Adrenal gland (tissue), 12 donors: ENCODE results near the gene FNDC5. TPM values are rescaled to one million over a fixed set of nuclear protein-coding genes. Genes with fewer than 3 reads are reported as not detected.

Experiments
- DNase-seq, 7 donors: peaks; one replicate each; pipeline ENCODE4 v3.0.0-alpha.2; 2019 to 2020
- H3K27ac ChIP-seq, 5 donors: fragments of 200-600 bp; sonication (generic) in 4 of 5; 1 replicate in 3 of 5; 2 replicates in 2 of 5; pipeline versions ENCODE4 v1.5.1 to v1.8.0; 2016 to 2020; ENCODE audit warnings: mild to moderate bottlenecking in 1 of 5
- H3K27me3 ChIP-seq: fragments of 200-600 bp; 2 replicates; pipeline ENCODE4 v1.8.0; 2021
- H3K36me3 ChIP-seq, 2 donors: fragments of 200-600 bp; replicated peaks in 1 of 2; 1 replicate in 1 of 2; 2 replicates in 1 of 2; pipeline versions ENCODE4 v1.5.1 to v1.8.0; 2018 to 2022
- H3K4me1 ChIP-seq, 2 donors: fragments of 200-600 bp; replicated peaks in 1 of 2; 1 replicate in 1 of 2; 2 replicates in 1 of 2; pipeline versions ENCODE4 v1.5.1 to v1.8.0; 2018 to 2021
- H3K4me3 ChIP-seq, 4 donors: fragments of 200-600 bp; sonication (generic) in 3 of 4; one replicate each; pipeline ENCODE4 v1.5.1; 2016 to 2018
- H3K9me3 ChIP-seq, 3 donors: fragments of 200-600 bp; sonication (generic) in 1 of 3; replicated peaks in 1 of 3; 1 replicate in 2 of 3; 2 replicates in 1 of 3; pipeline versions ENCODE4 v1.5.1 to v1.8.0; 2016 to 2021
- CTCF ChIP-seq, 6 experiments: fragments of 450-650 bp in 4 of 6; fragments of 200-600 bp in 2 of 6; sonication (generic) in 1 of 6; IDR thresholded peaks; 1 replicate in 5 of 6; 2 replicates in 1 of 6; pipeline versions ENCODE4 v1.5.1 to v1.8.0; 2016 to 2021; ENCODE audit warnings: antibody characterized with exemption in 6 of 6, mild to moderate bottlenecking in 2 of 6, moderate library complexity in 1 of 6
- POLR2A ChIP-seq, 2 donors: fragments of 450-650 bp; IDR thresholded peaks; one replicate each; pipeline ENCODE4 v1.6.1; 2017; ENCODE audit warnings: antibody characterized with exemption in 2 of 2, mild to moderate bottlenecking in 2 of 2, moderate library complexity in 1 of 2
- WGBS, 4 donors: extraction: QIAGEN DNeasy Blood & Tissue Kit in 2 of 4; methylation state at CpG; one replicate each; pipeline versions ENCODE4 v1.1.5 to v1.1.7; 2013 to 2017; 5-methylcytosine and 5-hydroxymethylcytosine counted together
- intact Hi-C, 2 donors: fragments of 100-400 bp; cut with DNase I; formaldehyde crosslinking; loops; one replicate each; pipeline versions ENCODE4 v1.14.1 to v1.15.0; 2022 to 2023
- polyA plus RNA-seq, 3 donors: library from polyadenylated mRNA; stranded (reverse); fragments of 200-250 nt in 2 of 3; fragments of 350-450 nt in 1 of 3; fragmentation: Illumina TruSeq in 1 of 3; extraction: RNeasy Lipid Tissue Mini Kit (QIAGEN cat#74804) in 1 of 3; gene quantifications; one replicate each; pipeline ENCODE4 v1.2.3, GENCODE V29; 2013 to 2014
- total RNA-seq, 9 donors: library from RNA; depleted of rRNA in 4 of 9; stranded (reverse); fragments of >200 nt in 4 of 9; fragments of 120-200 nt in 1 of 9; fragmentation: NEBNext Ultra II Directional in 1 of 9; extraction: Animal tissue kit (Norgen Biotek cat#: 25700) in 1 of 9; gene quantifications; one replicate each; pipeline versions ENCODE4 v1.1.0 to v1.2.4, GENCODE V29; 2013 to 2023
- donor health status: healthy with polysubstance abuse.
- donor health status: Bipolar disorder and iron deficiency.
- donor health status: DM: yes; HTN: yes; CAD: no.
- donor health status: DM: no; HTN: no; CAD: no.
- donor health status: DM: no; HTN: no; CAD: no.
- donor health status: DM: yes; HTN: yes; CAD: no.

Gene FNDC5
- total and polyA plus RNA-seq, 12 donors = 12.6 to 72.0 (median 39.0) TPM

- TF ChIP-seq POLR2A (IDR thresholded peaks at IDR 0.05) (no peak), CTCF (IDR thresholded peaks at IDR 0.05) (no peak)
- H3K27me3 ChIP-seq = peaks cover 36% of the 10 kb centered on the region
- intact Hi-C loops = no loop called here
- H3K27ac ChIP-seq = no peak overlapping the region
- WGBS, 4 donors = 79 to 90% (median 81%) methylated on average over 4 to 7 of the region's 7 CpGs
- peaks cover 11 to 20% of the 10 kb centered on the region in 2 donors for H3K4me1 ChIP-seq
- DNase-seq = peak in 1 of 7 donors; percentile 13
- H3K9me3 ChIP-seq = no peaks in the 10 kb centered on the region
- H3K36me3 ChIP-seq = no peaks in the 10 kb centered on the region
- H3K4me3 ChIP-seq = no peak overlapping the region
These were observed 20.0 kb upstream of the FNDC5 start for GRCh38 chr1:32890516-32891240.

- peaks cover 11 to 20% of the 10 kb centered on the region in 2 donors for H3K4me1 ChIP-seq
- intact Hi-C loops = no loop called here
- no peak overlapping the region for H3K27ac ChIP-seq
- H3K9me3 ChIP-seq = no peaks in the 10 kb centered on the region
- DNase-seq = no peak
- TF ChIP-seq POLR2A (IDR thresholded peaks at IDR 0.05) = no peak
- TF ChIP-seq CTCF (IDR thresholded peaks at IDR 0.05) = no peak
- no peaks in the 10 kb centered on the region for H3K36me3 ChIP-seq
- no peak overlapping the region for H3K4me3 ChIP-seq
- WGBS, 4 donors = 73 to 89% (median 83%) methylated on average over 3 of the region's 3 CpGs
- peaks cover 36% of the 10 kb centered on the region for H3K27me3 ChIP-seq
These were observed 19.1 kb upstream of the FNDC5 start for GRCh38 chr1:32889731-32890278.

GRCh38 chr1:32888677-32889420 lies 18.1 kb upstream of the FNDC5 start:
- Histone ChIP-seq H3K4me3 (no peak overlapping the region), H3K36me3 (no peaks in the 10 kb centered on the region), H3K27ac (no peak overlapping the region), H3K9me3 (no peaks in the 10 kb centered on the region), H3K4me1 (peaks cover 11 to 20% of the 10 kb centered on the region in 2 donors), H3K27me3 (peaks cover 36% of the 10 kb centered on the region)
- 88 to 92% (median 90%) methylated on average over 17 to 24 of the region's 24 CpGs for WGBS, 4 donors
- DNase-seq = no peak
- intact Hi-C loops = no loop called here
- no peak for TF ChIP-seq POLR2A (IDR thresholded peaks at IDR 0.05)
- no peak for TF ChIP-seq CTCF (IDR thresholded peaks at IDR 0.05)

GRCh38 chr1:32888134-32888533 lies 17.4 kb upstream of the FNDC5 start:
- Histone ChIP-seq H3K4me1 (peaks cover 4 to 14% of the 10 kb centered on the region in 2 donors), H3K27me3 (peaks cover 36% of the 10 kb centered on the region)
- no peak for TF ChIP-seq POLR2A (IDR thresholded peaks at IDR 0.05)
- no peak for TF ChIP-seq CTCF (IDR thresholded peaks at IDR 0.05)

More at GRCh38 chr1:32888134-32888533, 17.4 kb upstream of the FNDC5 start:
- Histone ChIP-seq H3K36me3 (no peaks in the 10 kb centered on the region), H3K4me3 (no peak overlapping the region), H3K27ac (no peak overlapping the region), H3K9me3 (no peaks in the 10 kb centered on the region)
- intact Hi-C loops = no loop called here
- DNase-seq = no peak
- WGBS, 4 donors = 58 to 71% (median 63%) methylated on average over 3 of the region's 3 CpGs
